ENCODE data around the gene TINCR. TPM values are rescaled to one million over a fixed set of nuclear protein-coding genes. Genes with fewer than 3 reads are reported as not detected.

The TINCR gene
- total and polyA plus RNA-seq, 3 experiments from 2014 or later, result 0.16 to 0.28 (median 0.20) TPM

DNA sequence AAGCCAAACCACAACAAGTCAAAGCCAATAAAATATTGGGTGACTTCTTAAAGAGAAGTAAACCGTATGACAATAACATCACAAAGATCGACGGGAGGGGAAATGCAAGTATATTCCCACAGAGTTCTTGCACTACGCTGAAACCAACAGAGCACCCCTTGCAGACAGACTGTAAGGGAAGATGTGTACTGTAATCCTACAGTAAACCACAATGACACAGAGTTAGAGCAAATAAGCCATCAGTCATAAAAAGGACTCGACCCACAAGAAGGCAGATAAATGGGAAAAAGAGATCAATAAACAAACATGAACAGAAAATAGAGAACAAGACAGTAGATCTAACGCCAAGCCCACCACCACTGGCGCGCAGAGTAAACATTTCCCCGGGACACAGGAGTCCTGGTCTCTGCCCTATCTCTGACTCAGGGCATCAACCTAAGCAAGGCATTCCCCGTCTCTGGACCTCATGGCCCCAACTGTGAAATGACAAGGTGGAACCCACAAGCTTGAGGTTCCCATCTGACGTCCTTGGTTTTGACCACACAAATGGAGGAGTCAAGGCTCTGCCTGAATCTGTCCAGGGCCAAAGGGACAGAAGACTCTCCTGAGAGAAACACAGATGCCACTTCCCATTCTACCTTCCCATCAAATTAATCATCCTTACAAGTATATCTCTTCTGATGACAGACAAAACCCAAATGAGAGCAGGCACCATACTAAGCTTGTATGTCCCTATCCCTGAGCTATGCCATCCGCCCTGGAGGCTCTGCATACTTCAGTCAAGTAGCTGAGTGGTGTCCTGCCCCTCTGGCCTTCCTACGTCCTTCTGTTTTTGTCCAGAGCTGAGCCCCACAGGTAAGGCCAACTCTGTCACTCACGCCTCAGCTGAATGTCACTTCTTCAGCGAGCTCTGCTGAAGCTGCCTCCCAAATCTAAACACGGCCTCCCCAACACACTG lies 39.8 kb upstream of the TINCR start:
- Mint-ChIP-seq H3K27me3 (no peaks in the 10 kb centered on the region), H3K9me3 (no peaks in the 10 kb centered on the region), H3K27ac (peak overlapping the region in 6 of 8 donors; percentile 11 to 74 (median 38)), H3K4me1 (peaks cover 22 to 35% (median 25%) of the 10 kb centered on the region in 3 donors), H3K4me3 (no peak overlapping the region), H3K36me3 (peaks cover 22 to 89% (median 35%) of the 10 kb centered on the region in 3 donors)
- ChIA-PET POLR2A (no interaction called here), CTCF (no interaction called here)
- peaks cover 75% of the 10 kb centered on the region for H3K36me3 ChIP-seq (ENCODE audit: insufficient read depth, low read length)
- no peaks in the 10 kb centered on the region for H3K4me1 ChIP-seq (ENCODE audit: insufficient read depth, low read length)
- H3K9me3 ChIP-seq (ENCODE audit: low read length), result no peaks in the 10 kb centered on the region
- H3K27ac ChIP-seq (ENCODE audit: low read depth, low read length), result no peak overlapping the region
- no peak for DNase-seq
- H3K27me3 ChIP-seq (ENCODE audit: insufficient read depth, low read length, poor library complexity, severe bottlenecking), result no peaks in the 10 kb centered on the region
- no peak overlapping the region for H3K4me3 ChIP-seq (ENCODE audit: low read length)

DNA sequence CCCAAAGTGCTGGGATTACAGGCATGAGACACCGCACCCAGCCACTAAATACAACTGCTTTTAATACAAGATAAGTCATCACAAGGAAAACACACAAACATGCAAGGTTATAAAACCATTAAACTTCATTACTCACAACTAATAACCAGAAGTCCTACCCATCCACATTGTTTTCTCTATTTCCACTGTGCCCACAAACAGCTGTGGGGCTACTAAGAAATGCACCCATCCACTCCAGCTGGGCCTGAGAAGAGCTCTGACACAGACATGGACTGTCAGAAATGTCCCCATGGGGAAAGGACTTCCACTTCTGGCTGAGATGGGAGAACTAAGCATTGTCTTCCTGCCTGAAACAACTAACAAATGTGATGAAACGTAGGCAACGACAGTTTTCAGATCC lies 37.6 kb upstream of the TINCR start:
- Histone ChIP-seq H3K4me1 (ENCODE audit: insufficient read depth, low read length) (no peaks in the 10 kb centered on the region), H3K4me3 (ENCODE audit: low read length) (no peak overlapping the region), H3K27ac (ENCODE audit: low read depth, low read length) (no peak overlapping the region), H3K9me3 (ENCODE audit: low read length) (no peaks in the 10 kb centered on the region), H3K27me3 (ENCODE audit: insufficient read depth, low read length, poor library complexity, severe bottlenecking) (no peaks in the 10 kb centered on the region), H3K36me3 (ENCODE audit: insufficient read depth, low read length) (peaks cover 72% of the 10 kb centered on the region)
- Mint-ChIP-seq H3K27ac (peak overlapping the region in 4 of 8 donors; percentile 51 to 87 (median 71)), H3K27me3 (no peaks in the 10 kb centered on the region), H3K4me1 (peaks cover 21 to 36% (median 27%) of the 10 kb centered on the region in 3 donors), H3K36me3 (peaks cover 16 to 93% (median 28%) of the 10 kb centered on the region in 3 donors), H3K4me3 (no peak overlapping the region), H3K9me3 (no peaks in the 10 kb centered on the region)
- ChIA-PET POLR2A (interaction anchor here (1.2 kb wide), 1 partner anchor 17 kb away, joined by 4 read pairs; the partner anchor contains the start of genes SAFB and SAFB2), CTCF (no interaction called here)
- no peak for DNase-seq

DNA sequence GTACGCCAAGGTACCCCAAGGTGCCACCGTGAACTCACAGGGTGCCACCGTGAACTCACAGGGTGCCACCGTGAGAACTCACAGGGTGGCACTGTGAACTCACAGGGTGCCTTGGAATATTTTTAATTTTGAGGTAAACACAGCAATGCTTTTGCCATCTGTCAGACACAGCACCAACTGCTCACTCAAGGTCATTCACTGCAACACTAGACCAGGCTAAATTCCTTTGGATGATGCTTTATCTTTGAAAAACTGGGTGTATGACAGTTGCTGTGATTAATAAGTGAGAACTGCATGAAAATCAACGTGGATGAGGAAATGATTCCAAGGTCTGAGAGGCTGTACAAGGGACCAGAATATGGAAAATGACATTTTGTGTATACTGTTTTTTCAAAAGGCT lies 35.9 kb upstream of the TINCR start:
- Histone ChIP-seq H3K4me3 (ENCODE audit: low read length) (no peak overlapping the region), H3K4me1 (ENCODE audit: insufficient read depth, low read length) (no peaks in the 10 kb centered on the region), H3K36me3 (ENCODE audit: insufficient read depth, low read length) (peaks cover 78% of the 10 kb centered on the region), H3K27ac (ENCODE audit: low read depth, low read length) (no peak overlapping the region), H3K27me3 (ENCODE audit: insufficient read depth, low read length, poor library complexity, severe bottlenecking) (no peaks in the 10 kb centered on the region), H3K9me3 (ENCODE audit: low read length) (no peaks in the 10 kb centered on the region)
- peaks cover 11 to 94% (median 33%) of the 10 kb centered on the region in 3 donors for H3K36me3 Mint-ChIP-seq
- peak overlapping the region in 1 of 8 donors; percentile 36 for H3K27ac Mint-ChIP-seq
- H3K4me3 Mint-ChIP-seq, result no peak overlapping the region
- H3K27me3 Mint-ChIP-seq, result no peaks in the 10 kb centered on the region
- POLR2A ChIA-PET, result no interaction called here
- CTCF ChIA-PET, result no interaction called here
- peaks cover 18 to 31% (median 23%) of the 10 kb centered on the region in 3 donors for H3K4me1 Mint-ChIP-seq
- DNase-seq, result no peak
- H3K9me3 Mint-ChIP-seq, result no peaks in the 10 kb centered on the region

DNA sequence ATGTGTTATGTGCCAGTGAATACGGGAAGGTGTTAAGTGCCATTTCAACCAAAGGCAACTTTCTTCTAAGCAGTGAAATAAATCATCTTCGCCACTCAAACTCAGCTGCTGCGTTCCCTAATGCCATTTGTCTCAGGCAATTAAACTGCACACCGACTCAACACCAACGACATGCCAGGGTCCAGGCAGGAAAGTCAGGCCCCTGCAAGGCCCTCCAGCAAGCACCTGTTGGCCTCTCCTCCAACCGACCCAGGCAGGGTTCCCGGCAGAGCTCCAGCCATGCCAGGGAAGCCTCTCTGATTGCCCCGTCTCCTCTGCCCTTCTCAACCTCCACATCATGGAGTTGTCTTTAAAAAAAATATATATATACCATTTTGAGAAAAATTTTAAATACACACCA lies 33.0 kb upstream of the TINCR start:
- Histone ChIP-seq H3K27ac (ENCODE audit: low read depth, low read length) (no peak overlapping the region), H3K27me3 (ENCODE audit: insufficient read depth, low read length, poor library complexity, severe bottlenecking) (no peaks in the 10 kb centered on the region), H3K36me3 (ENCODE audit: insufficient read depth, low read length) (peaks cover 76% of the 10 kb centered on the region), H3K4me1 (ENCODE audit: insufficient read depth, low read length) (no peaks in the 10 kb centered on the region), H3K4me3 (ENCODE audit: low read length) (no peak overlapping the region), H3K9me3 (ENCODE audit: low read length) (no peaks in the 10 kb centered on the region)
- Mint-ChIP-seq H3K36me3 (peaks cover 0 to 94% (median 18%) of the 10 kb centered on the region in 3 donors), H3K4me3 (no peak overlapping the region), H3K9me3 (no peaks in the 10 kb centered on the region), H3K4me1 (peaks cover 4 to 17% (median 4%) of the 10 kb centered on the region in 3 donors), H3K27ac (no peak overlapping the region), H3K27me3 (no peaks in the 10 kb centered on the region)
- DNase-seq, result no peak
- CTCF ChIA-PET, result interaction anchor here (0.6 kb wide), 1 partner anchor 122 kb away, joined by 3 read pairs; no protein-coding TSS in a partner anchor
- POLR2A ChIA-PET, result no interaction called here

DNA sequence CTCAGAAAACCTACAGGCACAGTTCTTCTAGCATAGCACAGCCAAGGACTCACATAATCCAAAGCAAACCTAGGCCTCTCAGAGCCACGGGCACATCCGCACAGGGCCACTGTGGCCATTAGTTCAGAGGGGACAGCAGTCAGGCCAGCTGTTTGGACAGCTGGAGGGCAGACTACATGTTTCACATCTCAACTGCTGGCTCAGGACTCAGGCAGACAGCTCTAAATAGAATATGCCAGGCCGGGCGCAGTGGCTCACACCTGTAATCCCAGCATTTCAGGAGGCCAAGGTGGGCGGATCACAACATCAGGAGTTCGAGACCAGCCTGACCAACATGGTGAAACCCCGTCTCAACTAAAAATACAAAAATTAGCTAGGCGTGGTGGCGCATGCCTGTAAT lies 28.0 kb upstream of the TINCR start:
- CTCF ChIA-PET, result no interaction called here
- Mint-ChIP-seq H3K4me1 (peaks cover 0 to 7% (median 4%) of the 10 kb centered on the region in 3 donors), H3K27me3 (no peaks in the 10 kb centered on the region), H3K4me3 (no peak overlapping the region), H3K27ac (peak overlapping the region in 1 of 8 donors; percentile 63), H3K36me3 (peaks cover 3 to 96% (median 29%) of the 10 kb centered on the region in 3 donors), H3K9me3 (no peaks in the 10 kb centered on the region)
- H3K4me3 ChIP-seq (ENCODE audit: low read length), result no peak overlapping the region
- no peaks in the 10 kb centered on the region for H3K27me3 ChIP-seq (ENCODE audit: insufficient read depth, low read length, poor library complexity, severe bottlenecking)
- peaks cover 89% of the 10 kb centered on the region for H3K36me3 ChIP-seq (ENCODE audit: insufficient read depth, low read length)
- H3K4me1 ChIP-seq (ENCODE audit: insufficient read depth, low read length), result no peaks in the 10 kb centered on the region
- H3K27ac ChIP-seq (ENCODE audit: low read depth, low read length), result no peak overlapping the region
- no peaks in the 10 kb centered on the region for H3K9me3 ChIP-seq (ENCODE audit: low read length)
- POLR2A ChIA-PET, result no interaction called here
- DNase-seq, result no peak

DNA sequence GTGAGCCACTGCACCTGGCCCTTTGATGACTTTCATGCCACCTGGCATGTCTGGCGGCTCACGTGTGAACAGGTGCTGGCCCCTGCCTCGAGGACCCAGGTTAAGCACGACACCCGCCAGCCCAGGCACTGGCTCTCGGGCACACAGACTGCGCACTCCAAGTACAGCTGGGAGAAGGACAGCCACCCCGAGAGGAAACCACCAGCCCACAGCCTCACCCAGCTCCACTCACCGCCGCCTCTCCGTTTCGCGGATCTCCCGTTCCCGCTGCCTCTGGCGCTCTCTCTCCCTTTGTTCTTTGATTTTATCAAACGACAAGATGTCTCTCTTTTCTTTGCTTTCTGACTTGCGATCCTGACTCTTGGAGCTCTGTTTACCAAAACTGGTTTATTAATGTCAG lies 27.4 kb upstream of the TINCR start:
- Histone ChIP-seq H3K36me3 (ENCODE audit: insufficient read depth, low read length) (peaks cover 85% of the 10 kb centered on the region), H3K4me3 (ENCODE audit: low read length) (no peak overlapping the region), H3K27me3 (ENCODE audit: insufficient read depth, low read length, poor library complexity, severe bottlenecking) (no peaks in the 10 kb centered on the region), H3K9me3 (ENCODE audit: low read length) (no peaks in the 10 kb centered on the region), H3K27ac (ENCODE audit: low read depth, low read length) (no peak overlapping the region), H3K4me1 (ENCODE audit: insufficient read depth, low read length) (no peaks in the 10 kb centered on the region)
- CTCF ChIA-PET, result no interaction called here
- Mint-ChIP-seq H3K27ac (peak overlapping the region in 2 of 8 donors; percentile 61 to 75), H3K36me3 (peaks cover 3 to 95% (median 29%) of the 10 kb centered on the region in 3 donors), H3K4me1 (peaks cover 0 to 7% (median 4%) of the 10 kb centered on the region in 3 donors), H3K4me3 (no peak overlapping the region), H3K9me3 (no peaks in the 10 kb centered on the region), H3K27me3 (no peaks in the 10 kb centered on the region)
- POLR2A ChIA-PET, result no interaction called here
- DNase-seq, result no peak

DNA sequence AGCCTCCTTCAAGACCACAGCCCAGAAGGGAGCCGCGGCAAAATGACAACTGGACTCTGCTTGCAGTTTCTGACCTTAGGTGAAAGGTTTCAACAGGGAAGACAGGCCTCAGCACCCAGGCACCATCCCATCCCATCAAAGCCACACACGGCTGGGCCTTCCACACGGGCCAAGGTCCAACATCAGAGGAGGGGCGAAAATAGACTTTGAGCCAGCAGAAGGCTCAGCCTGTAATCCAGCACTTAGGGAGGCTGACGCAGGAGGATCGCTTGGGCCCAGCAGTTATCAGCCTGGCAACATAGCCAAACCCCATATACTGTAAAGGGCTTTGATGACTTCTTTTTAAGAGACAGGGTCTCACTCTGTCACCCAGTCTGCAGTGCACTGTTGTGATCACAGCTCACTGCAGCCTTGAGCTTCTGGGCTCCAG lies 26.8 kb upstream of the TINCR start:
- Histone ChIP-seq H3K4me3 (ENCODE audit: low read length) (no peak overlapping the region), H3K9me3 (ENCODE audit: low read length) (no peaks in the 10 kb centered on the region), H3K27me3 (ENCODE audit: insufficient read depth, low read length, poor library complexity, severe bottlenecking) (no peaks in the 10 kb centered on the region), H3K4me1 (ENCODE audit: insufficient read depth, low read length) (no peaks in the 10 kb centered on the region), H3K27ac (ENCODE audit: low read depth, low read length) (no peak overlapping the region), H3K36me3 (ENCODE audit: insufficient read depth, low read length) (peaks cover 83% of the 10 kb centered on the region)
- Mint-ChIP-seq H3K27ac (peak overlapping the region in 1 of 8 donors; percentile 22), H3K36me3 (peaks cover 3 to 94% (median 25%) of the 10 kb centered on the region in 3 donors), H3K9me3 (no peaks in the 10 kb centered on the region), H3K4me1 (peaks cover 0 to 7% (median 4%) of the 10 kb centered on the region in 3 donors), H3K4me3 (no peak overlapping the region), H3K27me3 (no peaks in the 10 kb centered on the region)
- ChIA-PET POLR2A (no interaction called here), CTCF (no interaction called here)
- no peak for DNase-seq
